Spleen (tissue), 13 donors: ENCODE results near the gene HK3. TPM values are rescaled to one million over a fixed set of nuclear protein-coding genes. Genes with fewer than 3 reads are reported as not detected.

Source experiments
- DNase-seq: peaks from one replicate; pipeline ENCODE4 v3.0.0-alpha.2; 2020
- H3K27ac ChIP-seq, 8 donors: fragments of 200-600 bp; sonication (generic) in 7 of 8; 1 replicate in 4 of 8; 2 replicates in 4 of 8; pipeline versions ENCODE4 v1.5.0 to v1.8.0; 2016 to 2021; ENCODE audit warnings: inconsistent platforms in 4 of 8, mild to moderate bottlenecking in 4 of 8, moderate library complexity in 1 of 8
- H3K27me3 ChIP-seq, 7 donors: fragments of 200-600 bp; sonication (generic) in 6 of 7; replicated peaks in 1 of 7; 1 replicate in 4 of 7; 2 replicates in 3 of 7; pipeline versions ENCODE4 v1.5.0 to v1.8.0; 2016 to 2021; ENCODE audit warnings: inconsistent platforms in 3 of 7, mild to moderate bottlenecking in 1 of 7
- H3K36me3 ChIP-seq, 6 donors: fragments of 200-600 bp; sonication (generic) in 5 of 6; 1 replicate in 4 of 6; 2 replicates in 2 of 6; pipeline versions ENCODE4 v1.5.0 to v1.8.0; 2016 to 2021; ENCODE audit warnings: inconsistent platforms in 2 of 6
- H3K4me1 ChIP-seq, 6 donors: fragments of 200-600 bp; sonication (generic) in 5 of 6; 1 replicate in 3 of 6; 2 replicates in 3 of 6; pipeline versions ENCODE4 v1.5.0 to v1.8.0; 2016 to 2021; ENCODE audit warnings: inconsistent platforms in 3 of 6
- H3K4me3 ChIP-seq, 8 donors: fragments of 200-600 bp; sonication (generic) in 7 of 8; 1 replicate in 4 of 8; 2 replicates in 4 of 8; pipeline versions ENCODE4 v1.5.0 to v1.8.0; 2016 to 2021; ENCODE audit warnings: inconsistent platforms in 4 of 8, mild to moderate bottlenecking in 4 of 8, moderate library complexity in 2 of 8
- H3K9me3 ChIP-seq, 8 donors: fragments of 200-600 bp; sonication (generic) in 7 of 8; 1 replicate in 4 of 8; 2 replicates in 4 of 8; pipeline versions ENCODE4 v1.5.0 to v1.8.0; 2016 to 2021; ENCODE audit warnings: inconsistent platforms in 4 of 8
- CTCF ChIP-seq, 11 experiments: fragments of 200-600 bp in 7 of 11; fragments of 450-650 bp in 4 of 11; sonication (generic) in 4 of 11; IDR thresholded peaks in 8 of 11; conservative IDR thresholded peaks in 3 of 11; 1 replicate in 7 of 11; 2 replicates in 4 of 11; pipeline versions ENCODE4 v1.4.0 to v1.8.0; 2016 to 2021; ENCODE audit warnings: antibody characterized with exemption in 11 of 11, inconsistent platforms in 4 of 11, mild to moderate bottlenecking in 1 of 11
- POLR2A ChIP-seq, 3 donors: fragments of 450-650 bp; IDR thresholded peaks; one replicate each; pipeline ENCODE4 v1.5.1; 2017; ENCODE audit warnings: antibody characterized with exemption in 3 of 3, mild to moderate bottlenecking in 1 of 3
- POLR2AphosphoS5 ChIP-seq, 3 donors: sonication (generic); formaldehyde crosslinking; IDR thresholded peaks; one replicate each; pipeline ENCODE4 v1.5.1; 2017; ENCODE audit warnings: antibody characterized with exemption in 3 of 3
- WGBS, 5 donors: extraction: QIAGEN DNeasy Blood & Tissue Kit in 3 of 5; methylation state at CpG; one replicate each; pipeline versions ENCODE4 v1.1.5 to v1.1.7; 2013 to 2018; 5-methylcytosine and 5-hydroxymethylcytosine counted together
- intact Hi-C: fragments of 100-400 bp; cut with DNase I; formaldehyde crosslinking; loops from one replicate; pipeline ENCODE4 v1.15.0; 2023; ENCODE audit warnings: low total_unique reads
- long read RNA-seq, 2 donors: transcript quantifications; one replicate each; lab custom pipeline, GENCODE V29; 2026
- polyA plus RNA-seq, 3 donors: library from polyadenylated mRNA; stranded (reverse); fragments of 200-250 nt; gene quantifications; one replicate each; pipeline ENCODE4 v1.2.1, GENCODE V29; 2013
- total RNA-seq, 7 donors: library from RNA; depleted of rRNA in 3 of 7; stranded (reverse); fragments of >200 nt in 3 of 7; fragmentation: NEBNext Ultra II Directional in 4 of 7; extraction: Animal tissue kit (Norgen Biotek cat#: 25700) in 4 of 7; gene quantifications; one replicate each; pipeline versions ENCODE4 v1.1.0 to v1.2.1, GENCODE V29; 2016 to 2021
- donor health status: healthy with polysubstance abuse.
- donor health status: DM: no; HTN: no; CAD: no; lungs with moderate emphysema.
- donor health status: DM: no; HTN: no; CAD: no.
- donor health status: Bipolar disorder and iron deficiency.
- donor health status: healthy.
- donor health status: DM: no; HTN: no; CAD: no.
- donor health status: DM: yes; HTN: yes; CAD: no.

The HK3 gene
- total RNA-seq (100 to 1,000 TPM in 6 of 7 donors, 10 to 100 TPM in 1; 72.8 to 369 (median 170) TPM), polyA plus RNA-seq (100 to 1,000 TPM in 2 of 3 donors, 10 to 100 TPM in 1; 38.8 to 199 (median 151) TPM)
- long read RNA-seq, donor 1, transcript HK3-201 (19 exons, 3,066 nt) = major isoform, 5 of 5 reads
- long read RNA-seq, donor 1, partial matches to known transcripts = 0 of 5 reads
- long read RNA-seq, donor 1, other reads (novel, unspliced or antisense) = 0 of 5 reads
- long read RNA-seq, donor 2 = 0 reads

- no peak for DNase-seq
- Histone ChIP-seq H3K4me3 (peak within 1 kb of the TSS; percentile 5 to 63 (median 32)), H3K27me3 (no peaks in the 10 kb centered on the region), H3K9me3 (no peaks in the 10 kb centered on the region), H3K36me3 (peaks cover under 1 to 28% (median 20%) of the 10 kb centered on the region in 6 donors), H3K4me1 (peaks cover 6 to 83% (median 32%) of the 10 kb centered on the region in 6 donors), H3K27ac (peak within 1 kb of the TSS in 7 of 8 donors; percentile 72 to 89 (median 85))
- TF ChIP-seq POLR2AphosphoS5 (IDR thresholded peaks at IDR 0.05) (peak in 1 of 3 donors; percentile 83), POLR2A (IDR thresholded peaks at IDR 0.05) (no peak)
- 21 to 37% (median 24%) methylated on average over 9 of the region's 9 CpGs for whole genome bisulfite sequencing, 5 donors
- intact Hi-C loops = no loop called here
These were observed at the start of gene HK3 for GRCh38 chr5:176899296-176899891. Gene HK3, minus strand, starts transcription at chr5:176899346. Its CDS starts 3,187 bp downstream, at chr5:176896159.

- 84 to 95% (median 92%) methylated on average over 1 of the region's 1 CpG for whole genome bisulfite sequencing, 5 donors
- H3K27ac ChIP-seq = no peak overlapping the region
- H3K4me3 ChIP-seq = no peak overlapping the region
- no peaks in the 10 kb centered on the region for H3K4me1 ChIP-seq
- peaks cover 0 to 99% (median 74%) of the 10 kb centered on the region in 6 donors for H3K36me3 ChIP-seq
- peak in 1 of 3 donors; percentile 0 for TF ChIP-seq POLR2A (IDR thresholded peaks at IDR 0.05)
- TF ChIP-seq CTCF (IDR thresholded peaks at IDR 0.05 in 8 of 11, conservative IDR thresholded peaks at IDR 0.05 in 3 of 11) = no peak
- no peak for DNase-seq
- intact Hi-C loops = no loop called here
- H3K9me3 ChIP-seq = no peaks in the 10 kb centered on the region
- H3K27me3 ChIP-seq = no peaks in the 10 kb centered on the region
These were observed 49.3 kb upstream of the HK3 start for GRCh38 chr5:176948458-176948857.

GRCh38 chr5:176947847-176948246 is 48.7 kb upstream of the HK3 start:
- Histone ChIP-seq H3K27me3 (no peaks in the 10 kb centered on the region), H3K4me1 (no peaks in the 10 kb centered on the region), H3K27ac (no peak overlapping the region), H3K36me3 (peaks cover 0 to 100% (median 78%) of the 10 kb centered on the region in 6 donors), H3K9me3 (no peaks in the 10 kb centered on the region), H3K4me3 (no peak overlapping the region)
- 81 to 91% (median 88%) methylated on average over 2 of the region's 2 CpGs for WGBS, 5 donors
- TF ChIP-seq POLR2AphosphoS5 (IDR thresholded peaks at IDR 0.05) (no peak), POLR2A (IDR thresholded peaks at IDR 0.05) (no peak)
- intact Hi-C loops = no loop called here
- DNase-seq = no peak

GRCh38 chr5:176944268-176944667 is 45.1 kb upstream of the HK3 start:
- Histone ChIP-seq H3K9me3 (no peaks in the 10 kb centered on the region), H3K4me3 (no peak overlapping the region), H3K27me3 (no peaks in the 10 kb centered on the region), H3K4me1 (no peaks in the 10 kb centered on the region), H3K27ac (no peak overlapping the region), H3K36me3 (peaks cover 0 to 100% (median 69%) of the 10 kb centered on the region in 6 donors)
- DNase-seq = no peak
- WGBS, 5 donors = 80 to 88% (median 81%) methylated on average over 2 of the region's 2 CpGs
- TF ChIP-seq POLR2A (IDR thresholded peaks at IDR 0.05) (no peak), CTCF (IDR thresholded peaks at IDR 0.05 in 8 of 11, conservative IDR thresholded peaks at IDR 0.05 in 3 of 11) (no peak), POLR2AphosphoS5 (IDR thresholded peaks at IDR 0.05) (no peak)
- intact Hi-C loops = no loop called here

- Histone ChIP-seq H3K27me3 (no peaks in the 10 kb centered on the region), H3K4me3 (no peak overlapping the region), H3K4me1 (no peaks in the 10 kb centered on the region), H3K27ac (no peak overlapping the region), H3K36me3 (peaks cover 0 to 100% (median 69%) of the 10 kb centered on the region in 6 donors), H3K9me3 (no peaks in the 10 kb centered on the region)
- no peak for DNase-seq
- TF ChIP-seq POLR2A (IDR thresholded peaks at IDR 0.05) (no peak), POLR2AphosphoS5 (IDR thresholded peaks at IDR 0.05) (no peak)
- intact Hi-C loops = no loop called here
- WGBS, 5 donors = 66 to 93% (median 78%) methylated on average over 1 of the region's 1 CpG
These were observed 44.7 kb upstream of the HK3 start for GRCh38 chr5:176943816-176944215.
